Omental fat pad (tissue), 4 donors: ENCODE measurements around the gene PPP6R3. TPM values are rescaled to one million over a fixed set of nuclear protein-coding genes. Genes with fewer than 3 reads are reported as not detected.

Source experiments
- ATAC-seq: fragments of 150-250 bp; one replicate; pipeline ENCODE4 v1.9.1; 2016; ENCODE audit warnings: mild to moderate bottlenecking, moderate library complexity; ENCODE audit not compliant: low FRiP score
- DNase-seq: peaks from one replicate; pipeline ENCODE4 v3.0.0-alpha.2; 2019; ENCODE audit warnings: low spot score
- total RNA-seq, 4 donors: library from RNA; depleted of rRNA; stranded (reverse); fragments of >200 nt; gene quantifications; one replicate each; pipeline ENCODE4 v1.1.0, GENCODE V29; 2016
- TF ChIP-seq, protein P1 (sequence below), 3 donors: fragments of 450-650 bp; IDR thresholded peaks; one replicate each; pipeline ENCODE4 v1.5.1; 2016 to 2017; ENCODE audit warnings: antibody characterized with exemption in 3 of 3, mild to moderate bottlenecking in 3 of 3, moderate library complexity in 2 of 3

Gene PPP6R3
- total RNA-seq, 4 donors from 2014 or later, result 104 to 137 (median 119) TPM

DNA sequence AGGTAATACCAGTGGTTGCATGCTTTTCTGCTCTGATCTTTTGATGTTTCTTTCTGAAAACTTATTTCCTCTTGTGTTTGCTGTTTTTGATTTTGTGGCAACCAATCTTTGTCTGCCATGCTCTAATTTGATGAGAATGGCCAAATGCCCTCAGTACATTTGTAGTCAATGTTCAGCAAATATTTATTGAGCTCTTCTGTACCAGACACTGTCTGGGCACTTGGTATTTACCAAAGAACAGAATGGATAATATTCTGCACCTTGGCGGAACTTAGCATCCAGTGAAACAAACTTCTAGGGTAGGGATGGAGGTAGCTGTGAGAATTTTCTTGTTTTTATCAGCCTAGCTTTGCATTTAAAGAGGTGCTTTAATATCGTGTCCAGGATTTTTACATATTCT lies 19.6 kb downstream of the PPP6R3 start:
- ATAC-seq (no peak), DNase-seq (no peak)
- TF ChIP-seq, protein P1, sequence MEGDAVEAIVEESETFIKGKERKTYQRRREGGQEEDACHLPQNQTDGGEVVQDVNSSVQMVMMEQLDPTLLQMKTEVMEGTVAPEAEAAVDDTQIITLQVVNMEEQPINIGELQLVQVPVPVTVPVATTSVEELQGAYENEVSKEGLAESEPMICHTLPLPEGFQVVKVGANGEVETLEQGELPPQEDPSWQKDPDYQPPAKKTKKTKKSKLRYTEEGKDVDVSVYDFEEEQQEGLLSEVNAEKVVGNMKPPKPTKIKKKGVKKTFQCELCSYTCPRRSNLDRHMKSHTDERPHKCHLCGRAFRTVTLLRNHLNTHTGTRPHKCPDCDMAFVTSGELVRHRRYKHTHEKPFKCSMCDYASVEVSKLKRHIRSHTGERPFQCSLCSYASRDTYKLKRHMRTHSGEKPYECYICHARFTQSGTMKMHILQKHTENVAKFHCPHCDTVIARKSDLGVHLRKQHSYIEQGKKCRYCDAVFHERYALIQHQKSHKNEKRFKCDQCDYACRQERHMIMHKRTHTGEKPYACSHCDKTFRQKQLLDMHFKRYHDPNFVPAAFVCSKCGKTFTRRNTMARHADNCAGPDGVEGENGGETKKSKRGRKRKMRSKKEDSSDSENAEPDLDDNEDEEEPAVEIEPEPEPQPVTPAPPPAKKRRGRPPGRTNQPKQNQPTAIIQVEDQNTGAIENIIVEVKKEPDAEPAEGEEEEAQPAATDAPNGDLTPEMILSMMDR (IDR thresholded peaks at IDR 0.05), result no peak

DNA sequence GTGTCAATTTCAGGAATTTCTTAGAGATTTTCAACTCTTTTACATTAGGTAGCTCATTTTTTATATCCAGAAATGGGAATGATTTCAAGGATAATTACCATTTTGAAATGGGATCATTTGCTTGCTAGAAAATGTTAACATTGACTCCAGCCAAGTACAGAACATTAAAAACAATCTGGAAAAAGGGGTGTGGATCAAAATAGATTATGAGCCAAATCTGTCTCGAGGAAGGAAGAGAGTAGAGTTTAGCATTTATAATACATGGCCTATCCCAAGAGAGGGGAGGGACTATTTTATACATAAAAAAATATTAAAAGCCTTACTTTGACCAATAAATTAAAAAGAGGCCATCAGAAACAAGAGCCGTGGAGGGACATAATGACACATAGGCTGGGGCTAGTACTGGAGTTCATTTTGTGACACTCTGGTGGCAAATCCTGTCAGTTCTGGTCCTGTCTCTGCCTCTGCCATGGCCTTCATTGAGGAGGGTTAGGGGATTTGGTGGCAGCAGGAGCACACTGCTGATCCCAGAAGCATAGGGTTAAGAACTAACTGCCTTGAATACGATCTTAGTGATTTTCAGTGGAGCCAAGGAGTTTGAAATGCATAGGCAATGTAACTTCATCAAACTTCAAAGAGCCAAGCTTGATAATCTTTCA lies 20.4 kb downstream of the PPP6R3 start:
- TF ChIP-seq, protein P1 (IDR thresholded peaks at IDR 0.05), result no peak
- DNase-seq (no peak), ATAC-seq (no peak)

DNA sequence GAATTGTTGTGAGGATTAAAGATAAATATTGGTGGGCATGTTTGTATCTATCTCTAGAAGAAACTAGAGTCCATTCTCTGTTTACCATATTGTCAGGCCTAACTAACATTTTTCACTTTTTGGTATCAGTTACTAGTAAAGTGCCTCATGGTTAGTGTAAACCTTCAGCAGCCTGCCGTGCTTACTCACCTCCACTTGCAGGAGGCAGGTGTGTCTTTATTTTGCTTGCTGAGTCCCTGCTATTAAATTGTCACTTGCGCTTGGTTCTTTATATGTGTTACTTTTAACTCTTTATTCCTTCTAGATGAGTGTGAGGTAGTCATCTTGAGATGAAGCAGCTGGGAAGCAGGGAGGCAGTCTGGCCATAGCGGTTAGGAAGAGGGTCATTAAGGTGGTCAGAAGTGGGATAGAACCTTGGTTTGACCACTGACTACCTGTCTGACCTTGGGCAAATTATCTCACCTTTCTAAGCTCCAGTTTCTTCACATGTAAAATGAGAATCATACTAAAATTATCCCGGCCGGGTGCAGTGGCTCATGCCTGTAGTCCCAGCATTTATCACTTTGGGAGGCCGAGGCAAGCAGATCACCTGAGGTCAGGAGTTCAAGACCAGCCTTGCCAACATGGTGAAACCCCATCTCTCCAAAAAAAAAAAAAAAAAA lies 21.2 kb downstream of the PPP6R3 start:
- DNase-seq (no peak), ATAC-seq (no peak)
- TF ChIP-seq, protein P1 (IDR thresholded peaks at IDR 0.05), result no peak

DNA sequence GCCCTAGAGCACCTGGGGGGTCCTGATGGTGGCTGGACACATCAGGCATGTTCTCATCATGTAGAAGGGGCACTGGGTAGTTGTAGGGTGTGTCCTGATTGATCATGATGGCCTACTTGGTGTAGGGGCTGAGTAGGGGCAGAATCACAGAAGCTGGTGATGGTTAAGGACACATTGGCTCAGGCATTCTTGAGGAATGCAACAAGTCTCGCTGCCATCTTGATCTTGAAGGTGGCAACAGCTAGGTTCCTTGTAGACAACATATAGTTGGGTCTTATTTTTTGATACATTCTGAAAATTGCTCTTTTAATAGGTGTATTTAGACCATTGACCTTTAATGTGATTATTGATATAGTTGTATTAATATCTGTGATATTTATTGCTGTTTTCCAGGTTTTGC lies 28.1 kb downstream of the PPP6R3 start:
- ATAC-seq (no peak), DNase-seq (no peak)
- TF ChIP-seq, protein P1 (IDR thresholded peaks at IDR 0.05), result no peak

DNA sequence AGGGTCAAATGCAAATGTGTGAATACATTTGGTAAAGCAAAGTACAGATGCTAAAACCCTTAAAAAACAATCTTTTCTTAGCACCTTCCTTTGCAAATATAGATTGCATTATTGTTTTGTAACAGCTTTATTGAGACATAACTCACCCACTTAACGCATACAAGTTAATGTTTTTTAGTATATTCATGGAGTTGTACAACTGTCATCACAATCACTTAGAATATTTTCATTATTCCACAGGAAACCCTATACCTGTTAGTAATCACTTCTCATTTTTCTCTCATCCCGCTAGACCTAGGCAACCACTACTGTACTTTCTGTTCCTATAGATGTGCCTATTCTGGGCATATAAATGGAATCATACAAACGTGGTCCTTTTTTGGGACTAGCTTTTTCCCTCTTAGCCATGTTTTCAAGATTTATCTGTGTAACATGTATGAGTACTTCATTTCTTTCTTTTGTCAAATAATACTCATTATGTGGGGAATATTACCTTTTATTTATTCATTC lies 34.7 kb downstream of the PPP6R3 start:
- TF ChIP-seq, protein P1 (IDR thresholded peaks at IDR 0.05), result no peak

DNA sequence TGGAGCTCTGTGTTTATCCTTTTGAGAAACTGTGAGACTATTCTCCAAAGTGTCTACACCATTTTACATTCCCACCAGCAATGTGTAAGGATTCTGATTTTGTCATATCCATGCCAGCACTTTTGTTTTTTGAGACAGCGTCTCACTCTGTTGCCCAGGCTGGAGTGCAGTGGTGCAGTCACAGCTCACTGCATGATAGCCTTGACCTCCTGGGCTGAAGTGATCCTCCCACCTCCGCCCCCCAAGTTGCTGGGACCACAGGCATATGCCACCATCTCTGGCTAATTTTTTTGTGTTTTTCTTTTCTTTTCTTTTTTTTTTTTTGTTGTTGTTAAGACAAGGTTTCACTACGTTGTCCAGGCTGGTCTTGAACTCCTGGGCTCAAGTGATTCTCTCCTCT lies 35.3 kb downstream of the PPP6R3 start:
- DNase-seq (no peak), ATAC-seq (no peak)
- TF ChIP-seq, protein P1 (IDR thresholded peaks at IDR 0.05), result no peak

More for the DNA sequence above, 34.7 kb downstream of the PPP6R3 start:
- no peak for DNase-seq
- ATAC-seq, result no peak

DNA sequence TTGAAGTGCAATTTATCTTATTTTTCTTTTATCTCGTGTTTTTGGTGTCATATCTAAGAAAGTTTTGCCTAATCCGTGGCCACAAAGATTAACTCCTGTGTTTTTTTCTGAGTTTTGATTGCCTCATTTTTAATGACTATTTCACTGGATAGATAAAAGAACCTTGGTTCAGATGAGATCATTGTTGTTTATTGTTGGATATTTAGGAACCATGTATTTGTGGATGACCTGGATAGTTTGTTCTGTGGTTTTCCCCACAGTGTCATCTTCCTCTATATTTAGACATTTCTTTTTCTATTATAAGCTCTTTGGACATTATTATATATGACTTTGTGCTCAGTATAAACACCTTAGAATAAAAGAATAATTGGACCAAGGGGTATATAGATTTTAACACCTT lies 37.2 kb downstream of the PPP6R3 start:
- TF ChIP-seq, protein P1 (IDR thresholded peaks at IDR 0.05), result no peak
- DNase-seq (no peak), ATAC-seq (no peak)
